HG02571 (cell line): ENCODE data around the gene FOXJ2.
A peak's percentile ranks its signal among the peaks of the same experiment; 100 is the strongest.
"Not testable (repeated sequence)": the region's sequence is repeated elsewhere in the genome, so short reads cannot be mapped to it uniquely, and the experiment has no call there.

ENCODE experiments used
- ATAC-seq: cut with Tn5 transposase; IDR thresholded peaks from one replicate; pipeline ENCODE4 v1.9.1; 2021; ENCODE audit warnings: mild to moderate bottlenecking, moderate library complexity; ENCODE audit not compliant: unreplicated experiment

FOXJ2 gene

GRCh38 chr12:8032242-8033152 is at the start of gene FOXJ2:
FOXJ2 (plus strand) TSS chr12:8032716; CDS start chr12:8039833, 7,117 bp downstream.
- peak; percentile 75 for ATAC-seq

- not testable (repeated sequence) for ATAC-seq
Measured at GRCh38 chr12:7983019-7983418, 49.5 kb upstream of the FOXJ2 start.

GRCh38 chr12:7983460-7983859 is 49.1 kb upstream of the FOXJ2 start:
- ATAC-seq: not testable (repeated sequence)

- ATAC-seq: no peak
Measured at GRCh38 chr12:7984900-7985299, 47.6 kb upstream of the FOXJ2 start.

GRCh38 chr12:7985802-7986418 is 46.6 kb upstream of the FOXJ2 start:
- no peak for ATAC-seq

GRCh38 chr12:7989827-7990491 is 42.6 kb upstream of the FOXJ2 start:
- ATAC-seq: no peak

GRCh38 chr12:7991535-7991934 is 41.0 kb upstream of the FOXJ2 start:
- no peak for ATAC-seq

- peak; percentile 7 for ATAC-seq
Measured at GRCh38 chr12:7994731-7995205, 37.7 kb upstream of the FOXJ2 start.

- ATAC-seq: peak; percentile 99
Measured at GRCh38 chr12:7995266-7995963, 37.1 kb upstream of the FOXJ2 start.

- not testable (repeated sequence) for ATAC-seq
Measured at GRCh38 chr12:8000827-8001226, 31.7 kb upstream of the FOXJ2 start.

- ATAC-seq: not testable (repeated sequence)
Measured at GRCh38 chr12:8001496-8001895, 31.0 kb upstream of the FOXJ2 start.

GRCh38 chr12:8004897-8005296 is 27.6 kb upstream of the FOXJ2 start:
- ATAC-seq: not testable (repeated sequence)

- ATAC-seq: no peak
Measured at GRCh38 chr12:8011331-8011730, 21.2 kb upstream of the FOXJ2 start.

- no peak for ATAC-seq
Measured at GRCh38 chr12:8012651-8013309, 19.7 kb upstream of the FOXJ2 start.

- ATAC-seq: no peak
Measured at GRCh38 chr12:8014836-8015235, 17.7 kb upstream of the FOXJ2 start.

GRCh38 chr12:8018213-8018612 is 14.3 kb upstream of the FOXJ2 start:
- not testable (repeated sequence) for ATAC-seq

- no peak for ATAC-seq
Measured at GRCh38 chr12:8018666-8019581, 13.6 kb upstream of the FOXJ2 start.

- ATAC-seq: peak; percentile 99
Measured at GRCh38 chr12:8026291-8026900, 6.1 kb upstream of the FOXJ2 start.

- ATAC-seq: no peak
Measured at GRCh38 chr12:8027856-8028255, 4.7 kb upstream of the FOXJ2 start.
